GM10248 (cell line): ENCODE results near the gene ATP10A.

ENCODE experiments used
- CTCF ChIA-PET: fragments of 300-600 bp; sonication (Branson Sonifier 250); formaldehyde crosslinking; extraction: SDS; loops from one replicate; lab custom pipeline; 2021; ENCODE audit warnings: antibody characterized with exemption; lab: Yijun Ruan, JAX
- POLR2A ChIA-PET: fragments of 350-650 bp; sonication (Branson Sonifier 250); formaldehyde crosslinking; extraction: SDS; loops from one replicate; lab custom pipeline; 2020; ENCODE audit warnings: antibody characterized with exemption; lab: Yijun Ruan, JAX
- DNase-seq: peaks from one replicate; pipeline ENCODE4 v3.0.0; 2012; ENCODE audit errors: extremely low spot score
- TF ChIP-seq, protein P1 (sequence below): IDR thresholded peaks from 2 replicates; pipeline ENCODE4 v1.5.1; 2012; ENCODE audit warnings: mild to moderate bottlenecking, low read depth; ENCODE audit errors: extremely low read depth, missing control alignments, control extremely low read depth

The ATP10A gene

GRCh38 chr15:25733856-25734679 lies 129.1 kb downstream of the ATP10A start:
- TF ChIP-seq, protein P1, sequence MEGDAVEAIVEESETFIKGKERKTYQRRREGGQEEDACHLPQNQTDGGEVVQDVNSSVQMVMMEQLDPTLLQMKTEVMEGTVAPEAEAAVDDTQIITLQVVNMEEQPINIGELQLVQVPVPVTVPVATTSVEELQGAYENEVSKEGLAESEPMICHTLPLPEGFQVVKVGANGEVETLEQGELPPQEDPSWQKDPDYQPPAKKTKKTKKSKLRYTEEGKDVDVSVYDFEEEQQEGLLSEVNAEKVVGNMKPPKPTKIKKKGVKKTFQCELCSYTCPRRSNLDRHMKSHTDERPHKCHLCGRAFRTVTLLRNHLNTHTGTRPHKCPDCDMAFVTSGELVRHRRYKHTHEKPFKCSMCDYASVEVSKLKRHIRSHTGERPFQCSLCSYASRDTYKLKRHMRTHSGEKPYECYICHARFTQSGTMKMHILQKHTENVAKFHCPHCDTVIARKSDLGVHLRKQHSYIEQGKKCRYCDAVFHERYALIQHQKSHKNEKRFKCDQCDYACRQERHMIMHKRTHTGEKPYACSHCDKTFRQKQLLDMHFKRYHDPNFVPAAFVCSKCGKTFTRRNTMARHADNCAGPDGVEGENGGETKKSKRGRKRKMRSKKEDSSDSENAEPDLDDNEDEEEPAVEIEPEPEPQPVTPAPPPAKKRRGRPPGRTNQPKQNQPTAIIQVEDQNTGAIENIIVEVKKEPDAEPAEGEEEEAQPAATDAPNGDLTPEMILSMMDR, result no peak
- no peak for DNase-seq
- CTCF ChIA-PET, result no interaction called here
- POLR2A ChIA-PET, result no interaction called here

DNA sequence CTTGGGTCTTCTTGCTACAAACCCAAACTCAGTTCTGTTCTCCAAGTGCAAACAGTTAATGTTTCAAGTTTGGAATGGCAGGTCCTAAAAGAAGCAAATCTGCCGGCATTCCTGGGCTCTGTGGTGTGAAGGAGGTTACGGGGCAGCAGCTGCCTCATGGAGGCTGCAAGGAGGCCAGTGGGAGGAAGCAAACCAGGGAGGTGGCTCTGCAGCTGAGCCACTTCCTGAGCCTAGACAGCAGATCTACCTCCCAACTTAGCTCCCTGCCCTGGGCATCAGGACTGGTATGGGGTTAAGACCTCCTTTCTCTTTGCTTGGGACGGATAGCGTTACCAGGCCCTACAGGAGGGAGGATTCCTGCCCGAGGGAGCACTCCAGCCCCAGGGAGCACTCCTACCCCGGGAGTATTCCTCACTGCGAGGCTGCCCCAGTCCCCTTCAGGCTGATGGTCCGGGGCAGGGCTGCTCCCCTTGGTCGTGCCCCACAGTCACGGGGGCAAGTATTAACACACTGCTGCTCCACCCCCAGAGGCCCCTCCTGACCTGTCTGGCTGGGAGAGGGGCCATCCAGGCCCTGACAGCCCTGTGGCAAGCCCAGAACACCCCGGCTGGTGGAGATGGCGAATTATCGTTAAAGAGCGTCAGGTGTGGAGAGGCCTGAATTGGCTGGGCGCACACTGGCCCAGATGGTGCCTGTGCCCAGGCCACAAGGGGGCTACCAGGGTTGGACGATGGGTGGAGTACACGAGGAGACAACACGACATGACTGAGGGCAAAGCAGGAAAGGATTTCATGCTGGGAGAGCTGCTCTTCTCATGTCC lies 129.9 kb downstream of the ATP10A start:
- TF ChIP-seq, protein P1, result no peak
- ChIA-PET CTCF (no interaction called here), POLR2A (no interaction called here)
- no peak for DNase-seq

- POLR2A ChIA-PET, result no interaction called here
- CTCF ChIA-PET, result no interaction called here
These were observed 130.9 kb downstream of the ATP10A start for GRCh38 chr15:25732191-25732590.

GRCh38 chr15:25731411-25731810 lies 131.7 kb downstream of the ATP10A start:
- ChIA-PET CTCF (no interaction called here), POLR2A (no interaction called here)
- TF ChIP-seq, protein P1, result no peak
- DNase-seq, result no peak

More at GRCh38 chr15:25732191-25732590, 130.9 kb downstream of the ATP10A start:
- DNase-seq, result no peak
- TF ChIP-seq, protein P1, result no peak

DNA sequence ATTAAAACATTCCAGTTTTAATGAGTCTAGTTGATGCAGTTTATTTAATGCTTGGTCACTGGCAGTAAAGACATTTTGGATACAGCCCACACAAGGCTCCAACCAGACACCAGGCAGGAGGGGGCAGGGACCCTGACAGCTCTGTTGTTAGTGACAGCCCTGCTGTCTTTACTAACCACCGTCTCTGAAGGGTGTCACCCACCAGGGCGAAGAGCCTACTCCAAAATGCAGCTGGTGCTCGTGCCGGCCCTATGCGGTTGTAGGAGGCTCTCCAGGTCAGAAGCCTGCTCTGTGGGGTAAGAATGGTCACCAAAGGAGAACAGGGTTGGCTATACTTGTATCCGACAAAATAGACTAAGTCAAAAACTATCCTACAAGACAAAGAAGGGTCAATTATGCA lies 132.2 kb downstream of the ATP10A start:
- CTCF ChIA-PET, result no interaction called here
- TF ChIP-seq, protein P1, result no peak
- DNase-seq, result no peak
- POLR2A ChIA-PET, result no interaction called here

GRCh38 chr15:25728816-25729215 lies 134.3 kb downstream of the ATP10A start:
- DNase-seq, result no peak
- TF ChIP-seq, protein P1, result no peak
- CTCF ChIA-PET, result no interaction called here
- POLR2A ChIA-PET, result no interaction called here
